ENCODE measurements around the gene RMP24.

Gene RMP24

GRCh38 chr18:35938562-35938961 is 33.9 kb upstream of the RMP24 start:
- Histone ChIP-seq H3K4me1 (ENCODE audit: control insufficient read depth, insufficient read depth, low read length) (no peaks in the 10 kb centered on the region), H3K4me3 (ENCODE audit: low read length) (no peak overlapping the region), H3K27ac (ENCODE audit: low read depth, low read length) (no peak overlapping the region), H3K36me3 (ENCODE audit: control insufficient read depth, insufficient read depth, low read length) (no peaks in the 10 kb centered on the region), H3K9me3 (ENCODE audit: control insufficient read depth, low read length) (no peaks in the 10 kb centered on the region), H3K27me3 (ENCODE audit: control insufficient read depth, insufficient read depth, low read length, poor library complexity, severe bottlenecking) (no peaks in the 10 kb centered on the region), H3K9ac (ENCODE audit: extremely low read depth, low read length, poor library complexity, severe bottlenecking) (no peak overlapping the region)
- Mint-ChIP-seq H3K4me1 (peaks cover 15% of the 10 kb centered on the region), H3K36me3 (ENCODE audit: low read depth) (peaks cover 29% of the 10 kb centered on the region), H3K9me3 (peaks cover 9% of the 10 kb centered on the region), H3K27ac (no peak overlapping the region), H3K27me3 (ENCODE audit: insufficient read depth) (no peaks in the 10 kb centered on the region), H3K4me3 (no peak overlapping the region)
- TF ChIP-seq, protein P1, sequence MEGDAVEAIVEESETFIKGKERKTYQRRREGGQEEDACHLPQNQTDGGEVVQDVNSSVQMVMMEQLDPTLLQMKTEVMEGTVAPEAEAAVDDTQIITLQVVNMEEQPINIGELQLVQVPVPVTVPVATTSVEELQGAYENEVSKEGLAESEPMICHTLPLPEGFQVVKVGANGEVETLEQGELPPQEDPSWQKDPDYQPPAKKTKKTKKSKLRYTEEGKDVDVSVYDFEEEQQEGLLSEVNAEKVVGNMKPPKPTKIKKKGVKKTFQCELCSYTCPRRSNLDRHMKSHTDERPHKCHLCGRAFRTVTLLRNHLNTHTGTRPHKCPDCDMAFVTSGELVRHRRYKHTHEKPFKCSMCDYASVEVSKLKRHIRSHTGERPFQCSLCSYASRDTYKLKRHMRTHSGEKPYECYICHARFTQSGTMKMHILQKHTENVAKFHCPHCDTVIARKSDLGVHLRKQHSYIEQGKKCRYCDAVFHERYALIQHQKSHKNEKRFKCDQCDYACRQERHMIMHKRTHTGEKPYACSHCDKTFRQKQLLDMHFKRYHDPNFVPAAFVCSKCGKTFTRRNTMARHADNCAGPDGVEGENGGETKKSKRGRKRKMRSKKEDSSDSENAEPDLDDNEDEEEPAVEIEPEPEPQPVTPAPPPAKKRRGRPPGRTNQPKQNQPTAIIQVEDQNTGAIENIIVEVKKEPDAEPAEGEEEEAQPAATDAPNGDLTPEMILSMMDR (conservative IDR thresholded peaks at IDR 0.05): no peak
- 100% methylated on average over 1 of the region's 1 CpG; no CpG with 5 or more reads in 1 of the 2 experiments for WGBS, 2 experiments (ENCODE audit: insufficient coverage in 1 of 2, insufficient read length in 1 of 2)
- no peak for DNase-seq

DNA sequence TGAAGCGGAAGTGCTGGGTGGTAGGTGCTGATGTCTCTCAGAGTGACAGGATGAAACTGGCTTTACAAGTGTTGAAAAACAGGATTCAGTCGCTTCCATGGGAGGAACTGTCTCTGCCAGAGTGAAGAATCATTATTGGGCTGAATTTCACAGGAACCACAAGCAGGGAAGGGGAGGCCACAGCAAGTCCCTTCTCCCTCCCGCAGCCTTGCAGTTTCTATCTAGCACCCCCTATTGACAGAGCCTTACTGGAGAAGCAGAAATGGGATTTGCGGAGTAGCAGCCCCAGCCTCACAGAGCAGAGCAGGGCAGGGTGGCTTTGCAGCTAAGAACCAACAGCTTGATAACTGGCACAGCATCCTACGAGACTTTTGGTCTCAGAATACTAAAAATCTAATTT is 33.3 kb upstream of the RMP24 start:
- Histone ChIP-seq H3K9me3 (ENCODE audit: control insufficient read depth, low read length) (no peaks in the 10 kb centered on the region), H3K36me3 (ENCODE audit: control insufficient read depth, insufficient read depth, low read length) (no peaks in the 10 kb centered on the region), H3K4me3 (ENCODE audit: low read length) (no peak overlapping the region), H3K9ac (ENCODE audit: extremely low read depth, low read length, poor library complexity, severe bottlenecking) (no peak overlapping the region), H3K4me1 (ENCODE audit: control insufficient read depth, insufficient read depth, low read length) (no peaks in the 10 kb centered on the region), H3K27me3 (ENCODE audit: control insufficient read depth, insufficient read depth, low read length, poor library complexity, severe bottlenecking) (no peaks in the 10 kb centered on the region), H3K27ac (ENCODE audit: low read depth, low read length) (no peak overlapping the region)
- 77 to 87% methylated on average over 3 to 5 of the region's 5 CpGs for WGBS, 2 experiments (ENCODE audit: insufficient coverage in 1 of 2, insufficient read length in 1 of 2)
- TF ChIP-seq, protein P1 (conservative IDR thresholded peaks at IDR 0.05): peak; percentile 75
- peaks cover 29% of the 10 kb centered on the region for H3K36me3 Mint-ChIP-seq (ENCODE audit: low read depth)
- H3K4me3 Mint-ChIP-seq: no peak overlapping the region
- no peak overlapping the region for H3K27ac Mint-ChIP-seq
- no peaks in the 10 kb centered on the region for H3K27me3 Mint-ChIP-seq (ENCODE audit: insufficient read depth)
- H3K9me3 Mint-ChIP-seq: peaks cover 9% of the 10 kb centered on the region
- H3K4me1 Mint-ChIP-seq: peaks cover 15% of the 10 kb centered on the region
- peak; percentile 76 for DNase-seq

- Histone ChIP-seq H3K27ac (ENCODE audit: low read depth, low read length) (no peak overlapping the region), H3K4me1 (ENCODE audit: control insufficient read depth, insufficient read depth, low read length) (no peaks in the 10 kb centered on the region), H3K9ac (ENCODE audit: extremely low read depth, low read length, poor library complexity, severe bottlenecking) (no peak overlapping the region), H3K4me3 (ENCODE audit: low read length) (no peak overlapping the region), H3K9me3 (ENCODE audit: control insufficient read depth, low read length) (no peaks in the 10 kb centered on the region), H3K36me3 (ENCODE audit: control insufficient read depth, insufficient read depth, low read length) (no peaks in the 10 kb centered on the region), H3K27me3 (ENCODE audit: control insufficient read depth, insufficient read depth, low read length, poor library complexity, severe bottlenecking) (no peaks in the 10 kb centered on the region)
- 92 to 93% methylated on average over 5 to 6 of the region's 6 CpGs for WGBS, 2 experiments (ENCODE audit: insufficient coverage in 1 of 2, insufficient read length in 1 of 2)
- TF ChIP-seq, protein P1 (conservative IDR thresholded peaks at IDR 0.05): no peak
- no peak for DNase-seq
- peaks cover 9% of the 10 kb centered on the region for H3K9me3 Mint-ChIP-seq
- H3K4me1 Mint-ChIP-seq: peaks cover 15% of the 10 kb centered on the region
- no peak overlapping the region for H3K4me3 Mint-ChIP-seq
- no peaks in the 10 kb centered on the region for H3K27me3 Mint-ChIP-seq (ENCODE audit: insufficient read depth)
- no peak overlapping the region for H3K27ac Mint-ChIP-seq
- H3K36me3 Mint-ChIP-seq (ENCODE audit: low read depth): peaks cover 23% of the 10 kb centered on the region
These were observed 31.2 kb upstream of the RMP24 start for GRCh38 chr18:35941299-35941698.

Measured in endodermal cell (in vitro differentiated cells).